HG02623 (cell line): ENCODE measurements around the gene TOX2.

Experiments used
- ATAC-seq: cut with Tn5 transposase; IDR thresholded peaks from one replicate; pipeline ENCODE4 v1.9.1; 2021; ENCODE audit warnings: moderate library complexity; ENCODE audit not compliant: unreplicated experiment

TOX2 gene

DNA sequence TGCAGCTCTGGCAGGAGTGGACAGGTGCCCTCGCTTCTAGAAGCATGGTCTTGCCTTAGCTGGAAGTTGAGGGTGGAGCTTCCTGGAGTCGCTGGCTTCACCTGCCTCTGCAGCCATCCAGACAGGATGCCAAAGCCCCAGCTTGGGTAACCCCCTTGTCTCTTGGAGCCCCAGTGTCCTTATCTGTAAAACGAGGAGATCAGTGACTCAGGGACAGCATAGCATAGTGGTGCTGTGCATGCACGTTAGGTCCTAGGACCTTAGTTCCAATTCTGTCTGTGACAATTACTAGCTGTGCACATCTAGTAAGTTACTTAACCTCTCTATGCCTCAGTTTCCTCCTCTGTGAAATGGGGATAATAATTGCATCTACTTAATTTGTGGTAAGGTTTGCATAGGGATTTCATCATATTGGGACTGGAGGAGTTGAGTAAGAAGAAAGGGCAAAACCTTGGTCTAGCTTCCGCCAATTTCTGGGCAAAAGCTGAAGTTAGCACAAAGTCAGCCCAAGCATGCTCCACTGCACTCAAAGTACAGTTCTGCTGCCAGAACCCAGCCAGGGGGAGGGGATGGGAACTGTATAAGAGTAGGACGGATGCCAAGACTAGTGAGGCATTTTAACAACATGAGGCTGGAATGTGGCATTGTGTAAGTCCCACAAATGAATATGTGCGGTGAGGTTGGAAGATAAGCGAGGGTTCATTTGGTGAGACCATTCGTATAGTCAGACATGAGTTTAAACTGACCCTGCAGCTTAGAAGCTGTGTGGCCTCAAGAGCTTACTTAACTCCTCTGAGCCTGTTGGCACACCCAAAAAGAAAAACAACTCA lies 24.5 kb downstream of the TOX2 start:
- ATAC-seq, result no peak

DNA sequence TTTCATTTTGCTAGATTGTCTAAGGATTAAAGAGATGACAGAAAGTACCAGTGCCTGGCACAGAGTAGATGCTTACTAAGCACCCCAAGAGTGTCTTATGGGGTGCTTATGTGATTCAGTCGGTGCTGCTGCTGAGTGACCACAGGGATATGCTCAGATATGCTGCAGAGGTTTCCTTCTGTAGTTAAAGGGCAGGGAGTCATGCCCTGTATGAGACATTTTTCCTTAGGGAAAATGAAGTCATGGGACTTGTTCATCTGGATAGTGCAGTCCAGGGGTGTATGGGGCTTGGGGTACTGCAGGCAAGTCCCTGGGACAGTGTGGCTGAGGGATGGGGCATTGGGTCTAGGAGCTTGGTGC lies 25.1 kb downstream of the TOX2 start:
- ATAC-seq, result no peak

DNA sequence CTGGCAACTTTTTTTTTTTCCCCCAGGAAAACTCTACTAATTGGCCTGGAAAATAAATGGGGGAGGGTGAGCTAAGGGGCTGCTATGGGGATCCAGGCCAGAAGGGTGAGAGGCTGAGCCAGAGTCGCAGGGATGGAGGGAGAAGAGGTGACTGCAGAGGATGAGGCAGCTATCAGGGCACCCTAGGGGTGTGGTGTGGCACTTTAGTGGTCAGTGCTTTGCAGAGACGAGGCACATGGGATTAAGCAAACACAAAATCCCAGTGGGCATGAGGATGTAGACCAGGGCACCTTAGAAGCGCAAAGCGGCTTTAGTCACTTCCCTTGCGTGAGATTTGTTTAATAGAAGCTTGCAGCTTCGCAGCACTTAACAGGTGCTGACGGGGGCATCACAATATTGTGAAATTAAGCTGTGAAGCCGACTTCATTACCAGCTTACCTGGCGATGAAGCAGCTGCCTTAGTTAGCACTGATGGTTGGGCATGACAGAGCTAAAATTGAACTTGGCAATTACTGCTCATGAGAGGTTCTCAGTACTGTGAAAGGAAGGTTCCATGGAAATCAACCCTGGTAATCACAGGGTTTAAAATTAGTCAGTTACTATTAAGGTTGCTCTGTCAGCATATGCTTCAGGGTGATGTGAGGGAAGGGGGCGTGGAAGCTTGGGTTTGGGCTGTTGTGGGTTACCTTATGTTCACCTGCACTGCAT lies 26.0 kb downstream of the TOX2 start:
- ATAC-seq, result no peak

GRCh38 chr20:43941476-43942200 lies 27.0 kb downstream of the TOX2 start:
- no peak for ATAC-seq

DNA sequence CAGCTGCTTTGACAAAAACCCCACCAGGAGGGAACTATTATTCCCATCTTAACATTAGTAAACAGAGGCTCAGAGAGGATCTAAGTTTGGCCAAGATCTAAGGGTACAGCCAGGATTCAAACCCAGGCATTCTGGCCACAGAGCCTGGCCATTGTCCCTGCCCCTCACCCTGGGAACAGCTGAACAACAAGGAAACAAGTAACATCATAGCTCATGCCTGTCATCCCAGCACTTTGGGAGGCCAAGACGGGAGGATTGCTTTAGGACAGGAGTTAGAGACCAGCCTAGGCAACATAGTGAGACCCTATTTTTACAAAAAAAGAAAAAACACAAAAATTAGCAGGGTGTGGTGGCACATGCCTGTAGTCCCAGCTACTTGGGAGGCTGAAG lies 27.5 kb downstream of the TOX2 start:
- no peak for ATAC-seq

DNA sequence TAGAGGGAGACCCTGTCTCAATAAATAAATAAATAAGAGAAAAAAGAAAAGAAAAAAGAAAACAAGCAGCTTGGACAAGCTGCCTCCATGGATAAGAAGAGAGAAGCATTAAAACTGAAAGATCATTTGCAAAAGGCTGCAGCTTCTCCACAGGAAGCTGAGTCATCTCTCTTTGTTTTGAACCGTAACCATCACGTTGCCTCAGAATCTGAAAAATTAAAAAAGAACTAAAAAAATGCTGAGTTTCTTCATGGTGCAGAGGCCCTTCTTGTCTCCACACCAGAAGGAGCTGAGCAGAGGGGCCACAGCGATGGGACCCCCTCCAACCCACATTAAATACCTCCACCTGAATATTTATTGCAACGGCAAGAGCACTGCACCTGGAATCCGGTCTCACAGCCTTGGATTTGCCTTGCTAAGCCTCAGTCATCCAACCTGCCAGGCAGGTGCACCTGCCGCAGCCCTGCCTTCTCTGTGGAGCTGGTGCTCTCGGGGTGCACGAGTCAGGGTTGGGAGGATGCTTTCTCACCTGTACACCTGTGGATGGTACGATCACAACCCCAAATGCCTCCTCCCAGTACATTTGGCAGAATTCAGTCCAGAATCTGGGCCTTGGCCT lies 28.1 kb downstream of the TOX2 start:
- ATAC-seq, result no peak

- ATAC-seq, result no peak
Observed at GRCh38 chr20:43943725-43944124, 29.1 kb downstream of the TOX2 start.

- ATAC-seq, result no peak
Observed at GRCh38 chr20:43944653-43945235, 30.1 kb downstream of the TOX2 start.

DNA sequence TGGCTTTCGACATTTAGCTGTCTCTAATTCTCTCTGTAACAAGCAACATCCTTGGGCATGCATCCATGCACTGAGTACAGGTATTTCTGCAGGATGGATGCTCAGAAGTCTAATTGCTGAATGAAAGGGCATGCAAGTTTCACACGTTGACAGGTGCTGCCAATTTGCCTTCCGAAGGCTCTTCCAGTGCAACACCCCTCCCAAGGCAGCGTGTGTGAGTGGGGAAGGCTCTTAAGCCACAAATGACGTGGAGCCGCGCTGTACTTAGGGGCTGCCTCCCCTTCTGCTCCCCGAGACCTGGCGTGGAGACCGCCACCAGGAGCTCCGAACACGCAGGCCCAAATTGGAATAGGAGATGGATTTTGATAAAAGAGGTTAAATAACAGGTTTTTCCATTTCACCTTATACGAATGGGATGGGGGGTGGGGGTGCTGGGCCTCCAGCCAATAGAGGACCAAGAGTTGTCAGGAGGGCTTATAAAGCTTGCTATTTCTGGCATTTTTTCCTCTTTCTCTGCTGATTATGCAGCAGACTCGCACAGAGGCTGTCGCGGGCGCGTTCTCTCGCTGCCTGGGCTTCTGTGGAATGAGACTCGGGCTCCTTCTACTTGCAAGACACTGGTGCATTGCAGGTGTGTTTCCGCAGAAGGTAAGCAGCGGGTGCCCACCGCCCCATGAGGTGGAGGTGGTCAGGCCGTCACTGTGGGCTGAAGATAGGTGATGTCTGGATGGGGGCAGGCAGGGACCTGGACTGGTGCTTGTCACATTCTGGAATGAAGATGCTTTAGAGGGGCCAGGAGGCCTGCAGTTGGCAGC lies 30.9 kb downstream of the TOX2 start:
- no peak for ATAC-seq

DNA sequence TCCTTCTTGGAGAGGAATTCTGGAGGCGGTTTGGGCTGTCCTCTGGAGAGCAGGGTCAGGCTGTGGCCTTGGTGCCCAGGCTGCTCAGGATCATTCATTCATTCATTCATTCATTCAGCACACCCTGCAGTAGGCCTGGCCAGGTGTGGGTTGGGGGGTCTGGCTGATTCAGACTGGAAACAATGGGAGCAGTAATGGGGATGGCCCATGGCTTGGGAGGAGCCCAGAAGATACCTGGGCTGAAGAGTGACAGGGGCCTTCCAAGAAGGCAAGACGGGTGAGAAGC lies 31.5 kb downstream of the TOX2 start:
- ATAC-seq, result no peak

DNA sequence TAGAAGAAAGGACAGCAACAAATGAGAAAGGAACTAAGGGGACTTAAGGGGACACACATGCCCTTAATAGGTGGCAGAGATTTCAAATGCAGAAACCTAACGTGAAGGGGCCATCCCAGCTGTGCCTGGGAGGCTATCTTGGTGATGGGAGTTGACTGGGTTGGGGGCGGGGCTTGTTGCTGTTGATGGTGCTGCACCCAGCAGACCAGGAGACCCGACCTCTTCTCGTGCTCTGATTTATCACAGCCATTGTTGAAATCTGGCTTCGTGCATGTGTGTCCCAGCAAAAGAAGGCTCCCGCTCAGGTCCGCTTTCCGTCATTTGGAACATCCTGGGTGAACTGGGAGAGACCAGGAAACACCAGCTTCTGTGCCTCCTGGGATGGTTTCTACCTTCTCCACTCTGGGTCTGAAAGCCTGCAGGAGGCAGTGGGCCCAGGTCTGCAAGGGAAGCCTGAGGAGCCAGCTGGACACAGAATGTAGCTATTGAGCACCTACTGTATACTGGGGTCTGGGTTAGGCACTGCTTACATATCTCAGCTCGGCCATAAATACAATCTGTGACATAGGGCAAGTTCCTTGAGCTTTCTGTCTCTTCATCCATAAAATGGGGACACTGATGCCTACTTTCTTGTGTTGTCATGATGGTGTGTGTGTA lies 32.1 kb downstream of the TOX2 start:
- no peak for ATAC-seq

- ATAC-seq, result no peak
Observed at GRCh38 chr20:43947316-43947710, 32.7 kb downstream of the TOX2 start.

DNA sequence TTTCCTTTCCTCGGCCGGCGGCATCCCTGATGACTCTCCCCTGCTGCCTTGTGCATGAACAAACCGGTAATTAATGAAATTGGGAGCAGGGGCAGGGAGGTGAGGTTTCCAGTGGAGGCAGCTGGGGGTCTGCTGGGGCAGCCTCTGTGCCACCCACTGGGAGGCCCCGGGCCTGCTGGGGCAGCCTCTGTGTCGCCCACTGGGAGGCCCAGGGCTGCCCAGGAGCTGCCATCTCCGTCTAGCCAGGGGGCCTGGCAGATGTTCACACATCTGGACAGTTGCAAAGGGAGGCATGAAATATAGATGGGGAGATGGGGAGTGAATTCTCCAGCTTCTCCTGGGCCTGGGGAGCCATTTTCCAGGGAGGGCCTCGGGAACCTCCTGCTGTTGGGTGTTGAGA lies 33.8 kb downstream of the TOX2 start:
- ATAC-seq, result no peak

DNA sequence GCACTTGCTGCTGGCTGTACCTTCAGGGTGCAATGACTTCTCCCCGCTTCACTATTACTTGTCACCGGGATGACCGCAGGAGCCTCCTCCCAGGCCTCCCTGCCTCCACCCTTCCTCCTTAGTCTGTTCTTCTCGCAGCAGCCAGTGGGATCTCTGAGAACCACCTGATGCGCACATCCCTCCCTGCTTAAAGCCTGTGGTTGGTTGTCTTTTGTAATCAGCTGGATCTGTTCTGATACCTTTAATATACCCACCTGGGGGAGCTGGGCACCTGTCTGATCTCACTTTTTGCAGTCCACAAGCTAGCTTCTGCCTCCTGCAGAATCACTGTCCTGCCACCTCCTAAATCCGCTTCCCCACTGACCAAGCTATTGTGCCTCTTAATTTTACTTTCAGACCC lies 34.6 kb downstream of the TOX2 start:
- ATAC-seq, result no peak

GRCh38 chr20:43949741-43950618 lies 35.3 kb downstream of the TOX2 start:
- ATAC-seq, result peak; percentile 75

GRCh38 chr20:43953919-43954592 lies 39.4 kb downstream of the TOX2 start:
- no peak for ATAC-seq

DNA sequence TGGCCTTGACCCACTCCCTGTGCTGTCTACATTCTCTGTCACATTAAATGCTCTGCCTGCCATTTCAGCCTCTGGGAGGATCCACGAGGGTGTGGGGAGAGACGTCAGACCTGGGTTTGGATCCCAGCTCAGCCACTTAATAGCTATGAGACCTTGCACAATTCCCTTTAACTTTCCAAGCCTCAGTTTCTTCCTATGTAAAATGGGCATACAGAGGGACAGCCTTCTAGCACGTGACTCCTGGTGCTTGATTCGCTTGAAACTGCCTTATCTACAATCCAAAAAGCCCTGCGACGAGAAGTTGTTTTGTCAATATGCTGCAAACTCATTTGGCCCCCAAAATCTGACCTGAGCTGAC lies 40.0 kb downstream of the TOX2 start:
- ATAC-seq, result no peak

- peak; percentile 56 for ATAC-seq
Observed at GRCh38 chr20:43955062-43955749, 40.6 kb downstream of the TOX2 start.
